Heart left ventricle (tissue), 16 donors: ENCODE measurements around the gene PSMF1. TPM values are rescaled to one million over a fixed set of nuclear protein-coding genes. Genes with fewer than 3 reads are reported as not detected.
A peak's percentile ranks its signal among the peaks of the same experiment; 100 is the strongest.

Experiments used
- ATAC-seq, 4 donors: fragments of 200-7000 bp; cut with Tn5 transposase; one replicate each; pipeline ENCODE4 v1.9.1; 2020 to 2022; ENCODE audit warnings: moderate library complexity in 4 of 4, mild to moderate bottlenecking in 3 of 4, moderate number of reproducible peaks in 1 of 4
- DNase-seq, 5 donors: peaks; one replicate each; pipeline ENCODE4 v3.0.0-alpha.2; 2020
- H3K27ac ChIP-seq, 12 donors: fragments of 200-600 bp; sonication (generic) in 4 of 12; one replicate each; pipeline versions ENCODE4 v1.5.0 to v1.8.0; 2016 to 2022; ENCODE audit warnings: mild to moderate bottlenecking in 2 of 12
- H3K27me3 ChIP-seq, 9 donors: fragments of 200-600 bp; sonication (generic) in 2 of 9; one replicate each; pipeline versions ENCODE4 v1.5.1 to v1.8.0; 2016 to 2022; ENCODE audit warnings: mild to moderate bottlenecking in 3 of 9
- H3K36me3 ChIP-seq, 9 donors: fragments of 200-600 bp; sonication (generic) in 2 of 9; one replicate each; pipeline versions ENCODE4 v1.5.0 to v1.8.0; 2018 to 2022; ENCODE audit warnings: mild to moderate bottlenecking in 2 of 9
- H3K4me1 ChIP-seq, 12 donors: fragments of 200-600 bp; sonication (generic) in 4 of 12; one replicate each; pipeline versions ENCODE4 v1.5.0 to v1.8.0; 2016 to 2022; ENCODE audit warnings: mild to moderate bottlenecking in 3 of 12
- H3K4me3 ChIP-seq, 12 donors: fragments of 200-600 bp; sonication (generic) in 4 of 12; one replicate each; pipeline versions ENCODE4 v1.5.0 to v1.8.0; 2017 to 2022; ENCODE audit warnings: mild to moderate bottlenecking in 9 of 12, moderate library complexity in 4 of 12
- H3K9me3 ChIP-seq, 12 donors: fragments of 200-600 bp; sonication (generic) in 4 of 12; one replicate each; pipeline versions ENCODE4 v1.5.0 to v1.8.0; 2016 to 2022; ENCODE audit warnings: mild to moderate bottlenecking in 1 of 12
- CTCF ChIP-seq, 12 donors: fragments of 200-600 bp; sonication (generic) in 4 of 12; IDR thresholded peaks; one replicate each; pipeline versions ENCODE4 v1.5.0 to v1.8.0; 2018 to 2022; ENCODE audit warnings: antibody characterized with exemption in 12 of 12, mild to moderate bottlenecking in 5 of 12
- POLR2A ChIP-seq, 2 donors: fragments of 450-650 bp; IDR thresholded peaks; one replicate each; pipeline ENCODE4 v1.6.1; 2017; ENCODE audit warnings: antibody characterized with exemption in 2 of 2, mild to moderate bottlenecking in 2 of 2, moderate library complexity in 2 of 2
- WGBS, 4 donors: extraction: QIAGEN DNeasy Blood & Tissue Kit in 2 of 4; methylation state at CpG; one replicate each; pipeline versions ENCODE4 v1.1.5 to v1.1.7; 2013 to 2018; 5-methylcytosine and 5-hydroxymethylcytosine counted together
- intact Hi-C, 10 donors: fragments of 100-400 bp; cut with DNase I; formaldehyde crosslinking; loops; one replicate each; pipeline versions ENCODE4 v1.11.1 to v1.14.2; 2022
- polyA plus RNA-seq, 2 donors: library from polyadenylated mRNA; stranded (reverse); fragments of 200-250 nt; gene quantifications; one replicate each; pipeline ENCODE4 v1.2.3, GENCODE V29; 2013
- total RNA-seq, 9 donors: library from RNA; depleted of rRNA in 2 of 9; stranded (reverse); fragments of >200 nt in 2 of 9; fragmentation: NEBNext Ultra II Directional in 3 of 9; extraction: Animal tissue kit (Norgen Biotek cat#: 25700) in 3 of 9; gene quantifications; one replicate each; pipeline versions ENCODE4 v1.1.0 to v1.2.4, GENCODE V29; 2016 to 2023
- donor health status: ischemic (EF 13 %, LVEDD 7.1; RV severe dilation, severe dysfunction).
- donor health status: healthy with polysubstance abuse.
- donor health status: DM: no; HTN: yes; CAD: no.
- donor health status: DM: no; HTN: no; CAD: no.
- donor health status: ischemic (EF 25% LVEDD 6.9; RV normal size, moderate dysfunction).
- donor health status: ischemic (EF 25% LVEDD 5.7; RV mildly dilated, moderate dysfunction).
- donor health status: healthy.
- donor health status: DM: yes; HTN: yes; CAD: no.
- donor health status: ischemic (EF 35%, LVEDD 5.7; RV mildly dilated, moderate dysfunction).
- donor health status: nonischemic (EF 11% LVEDD 7.7; RV severe dilation, severe dysfunction).
- donor health status: DM: yes; HTN: yes; CAD: no.
- donor health status: PGD.
- donor health status: ischemic (EF 29% LVEDD 5.4; RV normal size, mild dysfunction).
- donor health status: nonischemic (EF 23%, LVEDD 6.1; RV moderate dilation, normal function).

PSMF1 gene
- total and polyA plus RNA-seq, 11 donors = 24.6 to 184 (median 133) TPM

DNA sequence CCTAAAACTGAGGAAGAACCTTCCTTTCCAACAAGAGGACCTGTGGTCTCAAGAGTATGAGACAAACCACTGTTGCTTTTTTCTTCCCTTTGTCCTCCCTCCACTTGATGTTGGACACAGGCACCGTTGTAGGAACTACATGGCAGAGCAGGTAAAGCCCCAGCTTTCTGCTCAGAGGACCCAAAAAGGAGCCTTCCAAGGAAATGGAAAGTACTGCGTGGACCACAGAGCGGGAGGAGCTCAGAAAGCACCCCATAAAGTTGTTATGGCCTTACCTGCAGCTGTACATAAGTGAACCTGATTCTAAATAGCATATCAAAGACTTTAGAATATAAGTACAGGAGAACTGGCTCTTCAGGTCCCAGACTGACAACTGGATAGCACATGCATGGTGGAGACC is 36.9 kb downstream of the PSMF1 start:
- intact Hi-C loops = no loop called here
- Histone ChIP-seq H3K9me3 (peaks cover 0 to 7% (median 0%) of the 10 kb centered on the region in 12 donors), H3K4me1 (peaks cover 0 to 17% (median 0%) of the 10 kb centered on the region in 12 donors), H3K4me3 (no peak overlapping the region), H3K36me3 (peaks cover 0 to 76% (median 37%) of the 10 kb centered on the region in 9 donors), H3K27me3 (no peaks in the 10 kb centered on the region), H3K27ac (no peak overlapping the region)
- ATAC-seq = no peak
- DNase-seq = no peak
- 97 to 100% (median 99%) methylated on average over 3 of the region's 3 CpGs for WGBS, 4 donors
- no peak for TF ChIP-seq CTCF (IDR thresholded peaks at IDR 0.05)
- no peak for TF ChIP-seq POLR2A (IDR thresholded peaks at IDR 0.05)

DNA sequence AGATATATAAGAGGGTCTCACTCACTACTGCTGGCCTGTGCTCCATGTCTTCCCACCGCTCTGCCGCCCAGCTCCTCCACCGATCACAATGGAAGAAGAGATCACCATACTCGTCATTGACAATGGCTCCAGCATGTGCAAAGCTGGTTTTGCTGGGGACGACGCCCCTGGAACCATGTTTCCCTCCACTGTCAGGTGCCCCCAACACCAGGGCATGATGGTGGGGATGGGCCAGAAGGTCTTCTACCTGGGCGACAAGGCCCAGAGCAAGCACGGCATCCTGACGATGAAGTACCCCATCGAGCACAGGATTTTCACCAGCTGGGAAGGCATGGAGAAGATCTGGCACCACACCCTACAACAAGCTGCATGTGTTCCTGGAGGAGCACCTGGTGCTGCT is 42.1 kb downstream of the PSMF1 start:
- H3K9me3 ChIP-seq = peaks cover 0 to 7% (median 0%) of the 10 kb centered on the region in 12 donors
- H3K27me3 ChIP-seq = no peaks in the 10 kb centered on the region
- peaks cover 4 to 83% (median 53%) of the 10 kb centered on the region in 9 donors for H3K36me3 ChIP-seq
- 94 to 99% (median 97%) methylated on average over 10 of the region's 10 CpGs for WGBS, 4 donors
- H3K4me3 ChIP-seq = no peak overlapping the region
- no peak for TF ChIP-seq CTCF (IDR thresholded peaks at IDR 0.05)
- no peak for TF ChIP-seq POLR2A (IDR thresholded peaks at IDR 0.05)
- intact Hi-C loops = no loop called here
- no peak for DNase-seq
- no peak overlapping the region for H3K27ac ChIP-seq
- ATAC-seq = no peak
- peaks cover 0 to 19% (median 0%) of the 10 kb centered on the region in 12 donors for H3K4me1 ChIP-seq

GRCh38 chr20:1160991-1161390 is 42.6 kb downstream of the PSMF1 start:
- no peak overlapping the region for H3K27ac ChIP-seq
- H3K36me3 ChIP-seq = peaks cover 4 to 83% (median 56%) of the 10 kb centered on the region in 9 donors
- H3K4me3 ChIP-seq = no peak overlapping the region
- H3K4me1 ChIP-seq = peaks cover 0 to 19% (median 0%) of the 10 kb centered on the region in 12 donors
- 91 to 100% (median 99%) methylated on average over 11 to 12 of the region's 12 CpGs for WGBS, 4 donors
- intact Hi-C loops = no loop called here
- TF ChIP-seq CTCF (IDR thresholded peaks at IDR 0.05) (no peak), POLR2A (IDR thresholded peaks at IDR 0.05) (no peak)
- H3K27me3 ChIP-seq = no peaks in the 10 kb centered on the region
- DNase-seq (no peak), ATAC-seq (no peak)
- H3K9me3 ChIP-seq = peaks cover 0 to 6% (median 0%) of the 10 kb centered on the region in 12 donors

- H3K27me3 ChIP-seq = no peaks in the 10 kb centered on the region
- H3K4me3 ChIP-seq = no peak overlapping the region
- H3K36me3 ChIP-seq = peaks cover 4 to 93% (median 75%) of the 10 kb centered on the region in 9 donors
- no peaks in the 10 kb centered on the region for H3K9me3 ChIP-seq
- no peak for TF ChIP-seq CTCF (IDR thresholded peaks at IDR 0.05)
- TF ChIP-seq POLR2A (IDR thresholded peaks at IDR 0.05) = no peak
- WGBS, 4 donors = 94 to 98% (median 96%) methylated on average over 6 of the region's 6 CpGs
- ATAC-seq = no peak
- intact Hi-C loops = no loop called here
- DNase-seq = no peak
- H3K27ac ChIP-seq = peak overlapping the region in 2 of 12 donors; percentile 8 to 22
- H3K4me1 ChIP-seq = peaks cover 0 to 19% (median 0%) of the 10 kb centered on the region in 12 donors
Observed at GRCh38 chr20:1163105-1163504, 44.7 kb downstream of the PSMF1 start.
